ENCODE data around the gene PIK3R4.
A peak's percentile ranks its signal among the peaks of the same experiment; 100 is the strongest.

The PIK3R4 gene

DNA sequence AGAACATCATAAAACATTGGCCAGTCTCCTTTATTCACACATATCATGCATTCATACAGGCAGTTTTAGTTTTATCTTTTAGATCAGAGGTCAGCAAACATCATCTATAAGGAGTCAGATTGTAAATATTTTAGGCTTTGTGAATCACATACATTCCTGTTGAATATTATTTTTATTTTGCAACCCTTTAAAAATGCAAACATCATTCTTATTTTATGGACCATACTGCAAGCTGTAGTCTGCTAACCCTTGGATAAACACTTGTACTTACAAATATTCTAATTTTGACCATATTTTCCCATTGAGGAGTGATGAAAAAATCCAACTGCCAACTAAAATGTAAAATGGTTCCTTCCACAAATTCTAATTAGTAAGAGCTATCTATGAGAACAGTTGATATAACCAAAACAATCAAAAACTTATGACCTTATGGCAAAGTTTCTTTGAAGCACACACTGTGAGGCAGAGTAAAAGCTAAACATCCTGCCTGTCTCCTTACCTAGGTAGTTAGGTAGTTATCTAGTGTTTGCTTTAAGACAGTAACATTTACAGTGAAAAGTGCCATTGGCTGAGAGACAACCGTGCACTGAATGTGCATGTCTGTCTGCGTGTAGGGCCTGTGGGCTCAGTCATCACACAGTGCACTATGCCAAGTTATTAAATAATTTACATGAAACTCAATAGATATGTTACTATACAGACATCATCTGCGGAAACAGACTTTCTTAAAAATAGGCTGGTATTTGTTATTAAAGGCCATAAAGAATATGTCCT lies 57.7 kb downstream of the PIK3R4 start:
- DNase-seq (ENCODE audit: low read depth), result no peak

DNA sequence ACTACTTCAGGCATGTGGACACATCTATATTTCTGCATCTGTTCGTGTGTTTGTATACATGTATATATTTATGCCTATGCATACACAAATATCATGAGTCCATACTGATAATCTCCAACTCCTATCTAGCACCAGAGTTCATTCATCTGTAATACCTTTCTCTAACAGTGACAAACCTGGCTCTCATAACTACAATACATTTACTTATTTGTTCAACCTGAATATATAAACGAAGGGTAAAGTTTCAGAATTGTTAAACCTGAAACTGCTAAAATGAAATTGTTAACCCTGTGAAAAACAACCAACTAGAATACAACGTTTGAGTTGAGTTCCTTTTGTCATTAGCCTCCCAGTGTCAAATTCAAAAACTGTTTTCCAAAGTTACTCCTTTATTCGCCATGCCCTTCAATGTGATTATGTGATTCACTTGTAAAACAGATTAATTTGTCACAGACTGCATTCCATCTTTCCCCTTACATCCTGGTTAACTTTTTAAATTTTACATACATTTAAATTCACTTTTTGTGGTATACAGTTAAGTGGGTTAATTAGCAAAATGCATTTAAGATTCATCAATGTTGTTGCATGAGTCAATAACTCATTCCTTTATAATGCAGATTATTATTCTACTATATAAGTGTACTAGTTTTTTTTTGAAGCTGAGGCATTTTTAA lies 58.5 kb downstream of the PIK3R4 start:
- DNase-seq (ENCODE audit: low read depth), result no peak

DNA sequence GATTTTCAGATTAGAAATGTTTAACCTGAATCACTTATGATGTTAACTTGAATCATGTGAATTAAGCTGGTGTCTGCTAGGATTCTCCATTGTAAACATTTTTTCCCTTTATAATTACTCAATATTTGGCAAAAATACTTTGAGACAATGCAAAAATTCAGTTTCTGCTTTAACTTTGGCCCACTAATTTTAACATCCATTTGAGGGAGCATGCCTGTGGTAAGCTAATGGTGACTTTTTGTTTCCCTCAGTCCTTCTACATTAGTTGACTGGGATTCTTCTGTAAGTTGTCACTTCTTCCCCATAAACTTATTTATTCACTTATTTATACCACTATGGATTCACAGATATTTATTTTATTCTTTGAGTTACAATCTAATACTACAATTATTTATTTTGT lies 59.3 kb downstream of the PIK3R4 start:
- DNase-seq (ENCODE audit: low read depth), result no peak

- DNase-seq (ENCODE audit: low read depth), result no peak
These were observed 59.8 kb downstream of the PIK3R4 start for GRCh38 chr3:130686833-130687232.

DNA sequence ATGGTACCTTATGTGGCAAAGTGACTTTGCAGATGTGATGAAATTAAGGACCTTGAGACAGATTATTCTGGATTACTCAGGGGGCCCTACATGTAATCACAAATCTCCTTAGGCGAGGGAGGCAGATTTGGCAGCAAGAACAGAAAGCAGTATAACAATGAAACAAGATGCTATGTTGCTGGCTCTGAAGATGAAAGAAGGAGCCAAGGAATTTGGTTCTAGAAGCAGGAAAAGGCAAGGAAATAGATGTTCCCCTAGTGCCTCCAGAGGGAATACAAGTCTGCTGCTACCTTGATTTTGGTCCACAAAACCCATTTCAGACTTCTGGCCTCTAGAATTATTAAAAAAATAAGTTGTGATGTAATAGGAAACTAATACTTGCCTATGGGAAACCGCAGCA lies 64.5 kb downstream of the PIK3R4 start:
- DNase-seq (ENCODE audit: low read depth), result no peak

DNA sequence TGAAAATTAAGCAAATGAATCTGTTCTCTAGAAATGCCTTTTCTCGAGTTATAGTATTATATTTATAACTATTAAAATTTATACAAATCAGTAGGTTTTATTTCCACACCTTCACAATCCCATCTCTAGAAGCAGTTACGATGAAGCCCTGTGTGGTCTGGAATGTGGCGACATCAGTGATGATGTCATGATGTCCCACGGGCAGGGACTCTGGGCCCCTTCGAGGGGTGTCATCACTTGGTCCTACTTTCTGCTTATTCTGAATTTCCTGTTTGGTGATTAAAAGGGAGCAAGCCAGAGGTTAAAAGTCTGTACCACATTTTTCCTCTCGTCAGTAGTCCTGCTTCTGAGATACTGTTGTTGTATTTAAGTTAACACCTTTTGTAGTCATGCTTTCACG lies 67.4 kb downstream of the PIK3R4 start:
- DNase-seq (ENCODE audit: low read depth), result no peak

GRCh38 chr3:130677343-130677742 lies 69.3 kb downstream of the PIK3R4 start:
- DNase-seq (ENCODE audit: low read depth), result peak; percentile 54

DNA sequence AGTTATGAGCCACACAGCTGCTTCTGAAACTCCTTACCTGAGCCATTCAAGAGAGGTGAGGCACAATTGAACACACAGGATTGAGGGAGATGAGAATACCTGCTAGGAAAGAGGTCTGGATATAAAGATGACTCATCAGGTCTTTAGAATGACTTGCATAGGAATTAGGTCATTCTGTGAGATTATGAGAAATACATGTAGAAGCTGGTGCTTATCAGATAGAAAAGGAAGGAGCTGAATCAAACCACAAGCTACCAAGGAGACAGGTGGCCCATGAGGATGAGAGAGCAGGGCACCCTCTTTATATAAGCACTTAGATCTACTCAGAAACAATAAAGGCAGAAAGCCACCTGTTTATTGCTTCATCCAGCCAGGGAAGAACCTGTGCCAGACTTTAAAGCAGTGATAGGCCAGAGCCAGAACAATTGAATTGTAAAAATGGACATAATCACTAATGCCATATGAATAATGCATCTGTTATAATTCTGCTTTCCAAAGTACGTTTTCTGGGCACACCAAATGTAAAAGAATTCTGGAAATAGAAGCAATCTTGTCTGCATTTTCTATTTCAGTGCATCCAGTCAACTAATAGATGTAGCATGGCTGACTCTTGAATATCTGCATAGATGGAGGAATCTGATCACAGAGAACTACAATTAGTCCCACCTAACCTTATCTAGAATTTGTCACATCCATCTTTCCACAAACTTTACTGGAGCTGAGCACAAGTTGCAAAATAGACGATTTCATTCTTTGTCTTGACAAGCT lies 74.9 kb downstream of the PIK3R4 start:
- no peak for DNase-seq (ENCODE audit: low read depth)

DNA sequence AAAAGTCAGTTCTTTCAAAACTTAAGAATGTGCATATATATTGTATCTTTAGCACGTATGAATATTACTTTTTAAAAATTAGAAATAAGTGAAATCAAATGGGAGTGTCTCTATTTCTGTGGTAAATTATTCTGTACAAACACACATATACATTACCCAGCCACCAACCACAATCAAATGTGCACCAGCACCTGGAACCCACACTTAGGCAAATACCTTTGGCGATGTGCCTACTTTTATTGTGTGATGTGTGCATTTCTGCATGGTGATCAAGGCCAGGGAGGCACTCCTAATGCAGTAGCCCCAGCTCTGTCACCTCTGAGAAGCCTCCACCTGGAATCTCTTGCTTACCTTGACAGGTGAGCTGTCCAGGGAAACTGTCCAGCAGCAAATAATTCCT lies 76.9 kb downstream of the PIK3R4 start:
- no peak for DNase-seq (ENCODE audit: low read depth)

- DNase-seq (ENCODE audit: low read depth), result no peak
These were observed 83.5 kb downstream of the PIK3R4 start for GRCh38 chr3:130663092-130663491.

DNA sequence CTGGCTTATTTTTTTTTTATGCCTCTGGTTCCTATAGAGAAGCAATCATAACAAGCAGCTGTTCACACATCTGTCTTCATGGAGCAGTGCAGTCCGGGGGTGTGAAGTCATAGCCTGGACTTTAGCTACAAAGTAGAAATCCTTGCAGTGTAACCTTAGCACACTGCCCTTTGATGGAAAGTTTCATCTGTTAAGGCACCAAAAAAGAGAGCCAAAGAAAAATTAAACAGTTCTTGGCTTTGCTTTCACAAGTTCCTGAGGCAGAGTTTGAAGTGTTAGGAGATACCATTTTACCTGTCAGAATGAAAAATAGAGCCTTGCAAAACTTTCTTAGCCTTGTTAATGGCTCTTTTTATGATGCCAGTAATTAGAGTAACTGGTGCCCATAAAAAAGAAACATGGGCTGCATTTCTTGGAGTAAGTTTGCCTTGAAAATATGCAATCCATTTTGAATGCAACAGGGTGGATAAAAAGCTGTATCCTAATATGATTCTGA lies 84.1 kb downstream of the PIK3R4 start:
- no peak for DNase-seq (ENCODE audit: low read depth)

- no peak for DNase-seq (ENCODE audit: low read depth)
These were observed 85.3 kb downstream of the PIK3R4 start for GRCh38 chr3:130661140-130661891.

- DNase-seq (ENCODE audit: low read depth), result no peak
These were observed 86.7 kb downstream of the PIK3R4 start for GRCh38 chr3:130659911-130660310.

- no peak for DNase-seq (ENCODE audit: low read depth)
These were observed 88.0 kb downstream of the PIK3R4 start for GRCh38 chr3:130658678-130659077.

- DNase-seq (ENCODE audit: low read depth), result no peak
These were observed 90.0 kb downstream of the PIK3R4 start for GRCh38 chr3:130656627-130657026.

DNA sequence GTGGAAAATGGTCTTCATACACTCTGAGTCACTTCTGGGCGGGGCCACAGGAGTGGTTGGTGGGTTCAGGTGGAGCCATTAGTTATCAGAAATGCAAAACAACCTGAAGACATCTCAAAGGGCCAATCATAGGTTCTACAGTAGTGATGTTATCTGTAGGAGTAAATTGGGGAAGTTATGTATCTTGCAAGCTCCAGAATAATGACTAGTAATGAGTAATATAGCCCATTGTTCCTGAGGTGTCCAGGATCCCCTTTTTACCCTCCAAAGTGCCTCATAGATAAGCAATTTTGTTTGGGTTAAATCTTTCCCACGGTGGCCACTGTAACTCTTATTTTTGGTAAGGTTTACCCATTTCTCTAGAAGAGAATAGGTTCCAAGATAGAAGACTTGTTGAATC lies 91.7 kb downstream of the PIK3R4 start:
- no peak for DNase-seq (ENCODE audit: low read depth)

- no peak for DNase-seq (ENCODE audit: low read depth)
These were observed 92.5 kb downstream of the PIK3R4 start for GRCh38 chr3:130654091-130654490.

- DNase-seq (ENCODE audit: low read depth), result no peak
These were observed 97.5 kb downstream of the PIK3R4 start for GRCh38 chr3:130649061-130649654.

- DNase-seq (ENCODE audit: low read depth), result no peak
These were observed 98.3 kb downstream of the PIK3R4 start for GRCh38 chr3:130648293-130648692.

GRCh38 chr3:130645261-130645660 lies 101.4 kb downstream of the PIK3R4 start:
- no peak for DNase-seq (ENCODE audit: low read depth)

- no peak for DNase-seq (ENCODE audit: low read depth)
These were observed 101.9 kb downstream of the PIK3R4 start for GRCh38 chr3:130644628-130645253.

Measured in CMK (cell line).